SK-N-MC (cell line): ENCODE results near the gene KIF4B.

Source experiments
- EZH2 ChIP-seq: fragments of 200-600 bp; sonication (generic); IDR thresholded peaks from one replicate; pipeline ENCODE4 v1.6.1; 2017; ENCODE audit warnings: antibody characterized with exemption
- POLR2AphosphoS5 ChIP-seq: IDR thresholded peaks from 2 replicates; pipeline ENCODE4 v1.6.1; 2012; ENCODE audit warnings: mild to moderate bottlenecking, low read depth, low read length, borderline replicate concordance

DNA sequence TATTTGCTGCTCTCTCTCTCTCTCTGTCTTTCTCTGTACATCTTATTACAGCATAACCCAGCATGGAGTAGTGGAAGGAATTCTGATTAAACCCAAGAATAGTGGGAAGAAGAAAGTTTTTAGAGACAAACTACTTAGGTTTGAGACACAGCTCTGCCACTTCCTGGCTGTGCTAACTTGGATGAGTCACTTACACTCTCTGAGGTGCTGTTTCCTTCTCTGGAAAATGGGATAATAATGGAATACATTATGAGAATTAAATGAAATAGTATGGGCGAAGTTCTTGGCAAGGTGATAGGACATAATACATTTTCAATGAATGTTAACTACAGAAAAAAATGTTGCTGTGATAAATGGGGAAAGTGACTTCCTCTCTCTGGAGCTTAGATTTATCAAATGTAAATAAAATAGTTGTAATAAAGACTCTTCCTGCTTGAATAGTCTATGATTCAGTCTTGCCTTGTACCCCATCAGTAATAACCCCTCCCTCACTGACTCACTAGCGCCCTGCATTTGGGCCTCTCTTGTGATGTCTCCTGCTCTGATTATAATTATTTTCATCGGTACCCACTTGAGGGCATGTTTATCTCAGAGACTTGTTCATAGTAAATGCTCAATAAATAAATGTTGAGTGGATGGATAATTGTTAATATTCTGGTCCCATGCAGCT lies 27.6 kb downstream of the KIF4B start:
- TF ChIP-seq EZH2 (no peak), POLR2AphosphoS5 (no peak)
